HepG2 (cell line): ENCODE measurements around the gene LCN12. TPM values are rescaled to one million over a fixed set of nuclear protein-coding genes. Genes with fewer than 3 reads are reported as not detected.

Experiments used
- FOXK2 ChIP-seq: fragments of 450-650 bp; IDR thresholded peaks from 2 replicates; pipeline ENCODE4 v1.6.1; 2016
- HNRNPLL ChIP-seq: fragments of 200-400 bp; formaldehyde crosslinking; IDR thresholded peaks from 2 replicates; pipeline ENCODE4 v1.6.1; 2017; ENCODE audit warnings: mild to moderate bottlenecking, low read depth, low read length; ENCODE audit not compliant: poor library complexity, severe bottlenecking
- JARID2 ChIP-seq: sonication (generic); formaldehyde crosslinking; IDR thresholded peaks from 2 replicates; pipeline ENCODE4 v1.8.1; 2023; ENCODE audit warnings: missing genetic modification reagents, inconsistent platforms; ENCODE audit not compliant: insufficient replicate concordance
- KDM5A ChIP-seq: fragments of 200-600 bp; sonication (generic); IDR thresholded peaks from 2 replicates; pipeline ENCODE4 v1.7.0; 2018; ENCODE audit warnings: antibody characterized with exemption, mild to moderate bottlenecking, low read length, borderline replicate concordance
- MIER3 ChIP-seq: IDR thresholded peaks from 2 replicates; pipeline ENCODE4 v1.6.1; 2016; ENCODE audit warnings: missing compliant biosample characterization, borderline replicate concordance
- NKX3-1 ChIP-seq: sonication (generic); formaldehyde crosslinking; IDR thresholded peaks from 2 replicates; pipeline ENCODE4 v1.5.0; 2020; ENCODE audit warnings: missing genetic modification reagents
- NR2F6 ChIP-seq, 2 experiments: IDR thresholded peaks; 2 replicates each; pipeline ENCODE4 v1.6.1; 2016; ENCODE audit warnings: antibody characterized with exemption in 1 of 2, mild to moderate bottlenecking in 1 of 2
- STAT6 ChIP-seq: sonication (generic); formaldehyde crosslinking; IDR thresholded peaks from 2 replicates; pipeline ENCODE4 v1.4.0; 2020; ENCODE audit warnings: missing genetic modification reagents, mild to moderate bottlenecking, borderline replicate concordance
- TEAD2 ChIP-seq: sonication (generic); formaldehyde crosslinking; IDR thresholded peaks from 2 replicates; pipeline ENCODE4 v1.9.0; 2021; ENCODE audit warnings: missing genetic modification reagents
- THAP9 ChIP-seq: sonication (generic); formaldehyde crosslinking; IDR thresholded peaks from 2 replicates; pipeline ENCODE4; 2020; ENCODE audit warnings: missing genetic modification reagents, mild to moderate bottlenecking, borderline replicate concordance
- ZBTB3 ChIP-seq: sonication (generic); formaldehyde crosslinking; IDR thresholded peaks from 2 replicates; pipeline ENCODE4 v1.4.0; 2020; ENCODE audit warnings: low read depth, mild to moderate bottlenecking, moderate library complexity, missing genetic modification reagents, borderline replicate concordance
- ZNF333 ChIP-seq: sonication (generic); formaldehyde crosslinking; IDR thresholded peaks from 2 replicates; pipeline ENCODE4 v1.4.0; 2020; ENCODE audit warnings: mild to moderate bottlenecking, missing genetic modification reagents, borderline replicate concordance
- ZNF335 ChIP-seq: sonication (generic); formaldehyde crosslinking; IDR thresholded peaks from 2 replicates; pipeline ENCODE4 v1.4.0; 2020; ENCODE audit warnings: missing genetic modification reagents
- ZNF446 ChIP-seq: sonication (generic); formaldehyde crosslinking; IDR thresholded peaks from 2 replicates; pipeline ENCODE4 v1.5.0; 2020; ENCODE audit warnings: mild to moderate bottlenecking, missing genetic modification reagents
- ZNF512B ChIP-seq: sonication (generic); formaldehyde crosslinking; IDR thresholded peaks from 2 replicates; pipeline ENCODE4 v1.5.1; 2020; ENCODE audit warnings: missing genetic modification reagents, mild to moderate bottlenecking, borderline replicate concordance
- ZNF629 ChIP-seq: sonication (generic); formaldehyde crosslinking; conservative IDR thresholded peaks from 2 replicates; pipeline ENCODE4 v1.5.0; 2020; ENCODE audit warnings: missing genetic modification reagents
- ZNF687 ChIP-seq: sonication (generic); formaldehyde crosslinking; IDR thresholded peaks from 2 replicates; pipeline ENCODE4 v1.5.1; 2020; ENCODE audit warnings: mild to moderate bottlenecking, missing genetic modification reagents, moderate library complexity
- polyA plus RNA-seq, 8 experiments: library from polyadenylated mRNA; depleted of rRNA in 3 of 8; stranded (reverse) in 7 of 8; unstranded in 1 of 8; fragments of >200 nt; fragmentation: Illumina TruSeq in 4 of 8; extraction: Trizol in 4 of 8; gene quantifications; 2 replicates each; pipeline versions ENCODE4 v1.2.1 to v1.2.3, GENCODE V29; 2011 to 2016; ENCODE audit warnings: low read depth in 4 of 8, missing spikeins in 1 of 8, mixed read lengths in 1 of 8; ENCODE audit not compliant: insufficient read depth in 1 of 8
- total RNA-seq, 5 experiments: library from RNA; depleted of rRNA; stranded (reverse); fragments of >200 nt; fragmentation: Illumina TruSeq; extraction: Trizol; gene quantifications; 2 replicates each; pipeline ENCODE4 v1.2.3, GENCODE V29; 2016; ENCODE audit warnings: low read depth in 1 of 5

The LCN12 gene
- total and polyA plus RNA-seq, 2 of the 13 experiments (the other 11 are each of a cell fraction or from before 2014, with no cell fraction given) = 3.4 to 6.9 TPM

GRCh38 chr9:136947955-136948510 lies 4.0 kb upstream of the LCN12 start (continued):
- TF ChIP-seq ZNF512B (CRISPR knock-in tag) (no peak), ZNF335 (no peak), ZNF687 (peak; percentile 70), THAP9 (CRISPR knock-in tag) (no peak), ZNF333 (CRISPR knock-in tag) (no peak), KDM5A (no peak), HNRNPLL (no peak), ZNF629 (no peak), ZBTB3 (CRISPR knock-in tag) (no peak), JARID2 (CRISPR knock-in tag) (no peak), ZNF446 (CRISPR knock-in tag) (no peak), NR2F6 (IDR thresholded peaks at IDR 0.05) (peak; percentile 20; the same call in 1 of the 2 replicates), NR2F6 (CRISPR knock-in tag; IDR thresholded peaks at IDR 0.05) (peak; percentile 74), NKX3-1 (no peak), MIER3 (no peak; the same call in 1 of the 2 replicates), STAT6 (CRISPR knock-in tag) (no peak), FOXK2 (no peak), TEAD2 (CRISPR knock-in tag) (no peak)
